Heart left ventricle (tissue), 16 donors: Measurements from ENCODE around the gene PRR7. TPM values are rescaled to one million over a fixed set of nuclear protein-coding genes. Genes with fewer than 3 reads are reported as not detected.

Source experiments
- ATAC-seq, 4 donors: fragments of 200-7000 bp; cut with Tn5 transposase; one replicate each; pipeline ENCODE4 v1.9.1; 2020 to 2022; ENCODE audit warnings: moderate library complexity in 4 of 4, mild to moderate bottlenecking in 3 of 4, moderate number of reproducible peaks in 1 of 4
- DNase-seq, 5 donors: peaks; one replicate each; pipeline ENCODE4 v3.0.0-alpha.2; 2020
- H3K27ac ChIP-seq, 12 donors: fragments of 200-600 bp; sonication (generic) in 4 of 12; one replicate each; pipeline versions ENCODE4 v1.5.0 to v1.8.0; 2016 to 2022; ENCODE audit warnings: mild to moderate bottlenecking in 2 of 12
- H3K27me3 ChIP-seq, 9 donors: fragments of 200-600 bp; sonication (generic) in 2 of 9; one replicate each; pipeline versions ENCODE4 v1.5.1 to v1.8.0; 2016 to 2022; ENCODE audit warnings: mild to moderate bottlenecking in 3 of 9
- H3K36me3 ChIP-seq, 9 donors: fragments of 200-600 bp; sonication (generic) in 2 of 9; one replicate each; pipeline versions ENCODE4 v1.5.0 to v1.8.0; 2018 to 2022; ENCODE audit warnings: mild to moderate bottlenecking in 2 of 9
- H3K4me1 ChIP-seq, 12 donors: fragments of 200-600 bp; sonication (generic) in 4 of 12; one replicate each; pipeline versions ENCODE4 v1.5.0 to v1.8.0; 2016 to 2022; ENCODE audit warnings: mild to moderate bottlenecking in 3 of 12
- H3K4me3 ChIP-seq, 12 donors: fragments of 200-600 bp; sonication (generic) in 4 of 12; one replicate each; pipeline versions ENCODE4 v1.5.0 to v1.8.0; 2017 to 2022; ENCODE audit warnings: mild to moderate bottlenecking in 9 of 12, moderate library complexity in 4 of 12
- H3K9me3 ChIP-seq, 12 donors: fragments of 200-600 bp; sonication (generic) in 4 of 12; one replicate each; pipeline versions ENCODE4 v1.5.0 to v1.8.0; 2016 to 2022; ENCODE audit warnings: mild to moderate bottlenecking in 1 of 12
- CTCF ChIP-seq, 12 donors: fragments of 200-600 bp; sonication (generic) in 4 of 12; IDR thresholded peaks; one replicate each; pipeline versions ENCODE4 v1.5.0 to v1.8.0; 2018 to 2022; ENCODE audit warnings: antibody characterized with exemption in 12 of 12, mild to moderate bottlenecking in 5 of 12
- POLR2A ChIP-seq, 2 donors: fragments of 450-650 bp; IDR thresholded peaks; one replicate each; pipeline ENCODE4 v1.6.1; 2017; ENCODE audit warnings: antibody characterized with exemption in 2 of 2, mild to moderate bottlenecking in 2 of 2, moderate library complexity in 2 of 2
- WGBS, 4 donors: extraction: QIAGEN DNeasy Blood & Tissue Kit in 2 of 4; methylation state at CpG; one replicate each; pipeline versions ENCODE4 v1.1.5 to v1.1.7; 2013 to 2018; 5-methylcytosine and 5-hydroxymethylcytosine counted together
- intact Hi-C, 10 donors: fragments of 100-400 bp; cut with DNase I; formaldehyde crosslinking; loops; one replicate each; pipeline versions ENCODE4 v1.11.1 to v1.14.2; 2022
- polyA plus RNA-seq, 2 donors: library from polyadenylated mRNA; stranded (reverse); fragments of 200-250 nt; gene quantifications; one replicate each; pipeline ENCODE4 v1.2.3, GENCODE V29; 2013
- total RNA-seq, 9 donors: library from RNA; depleted of rRNA in 2 of 9; stranded (reverse); fragments of >200 nt in 2 of 9; fragmentation: NEBNext Ultra II Directional in 3 of 9; extraction: Animal tissue kit (Norgen Biotek cat#: 25700) in 3 of 9; gene quantifications; one replicate each; pipeline versions ENCODE4 v1.1.0 to v1.2.4, GENCODE V29; 2016 to 2023
- donor health status: ischemic (EF 13 %, LVEDD 7.1; RV severe dilation, severe dysfunction).
- donor health status: healthy with polysubstance abuse.
- donor health status: DM: no; HTN: yes; CAD: no.
- donor health status: DM: no; HTN: no; CAD: no.
- donor health status: ischemic (EF 25% LVEDD 6.9; RV normal size, moderate dysfunction).
- donor health status: ischemic (EF 25% LVEDD 5.7; RV mildly dilated, moderate dysfunction).
- donor health status: healthy.
- donor health status: DM: yes; HTN: yes; CAD: no.
- donor health status: ischemic (EF 35%, LVEDD 5.7; RV mildly dilated, moderate dysfunction).
- donor health status: nonischemic (EF 11% LVEDD 7.7; RV severe dilation, severe dysfunction).
- donor health status: DM: yes; HTN: yes; CAD: no.
- donor health status: PGD.
- donor health status: ischemic (EF 29% LVEDD 5.4; RV normal size, mild dysfunction).
- donor health status: nonischemic (EF 23%, LVEDD 6.1; RV moderate dilation, normal function).

The PRR7 gene
- total and polyA plus RNA-seq, 11 donors, result 0.82 to 5.0 (median 1.5) TPM

DNA sequence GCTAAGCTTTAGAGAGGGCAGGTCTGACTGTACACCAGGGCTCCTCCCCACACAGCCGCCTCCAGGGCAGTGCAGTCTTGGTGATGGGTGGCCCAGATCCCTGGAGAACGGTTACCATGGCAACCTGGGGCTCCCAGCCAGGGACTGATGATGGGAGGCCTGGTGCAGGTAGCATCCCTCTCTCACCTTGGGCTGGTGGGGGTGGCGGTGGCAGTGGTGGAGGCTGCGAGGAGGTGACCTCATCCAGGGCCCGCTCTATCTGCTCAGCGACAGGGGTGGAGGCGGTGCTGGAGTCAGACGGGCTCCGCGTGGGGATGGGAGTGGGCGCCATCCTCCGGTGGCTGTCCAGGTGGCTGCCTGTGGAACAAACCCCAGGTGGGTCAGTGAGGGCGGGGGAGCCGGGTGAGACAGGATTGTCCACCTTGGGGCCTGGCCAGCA lies 12.3 kb downstream of the PRR7 start:
- Histone ChIP-seq H3K4me3 (no peak overlapping the region), H3K27me3 (no peaks in the 10 kb centered on the region), H3K4me1 (peaks cover 0 to 54% (median 31%) of the 10 kb centered on the region in 12 donors), H3K9me3 (no peaks in the 10 kb centered on the region), H3K27ac (no peak overlapping the region), H3K36me3 (peaks cover 0 to 25% (median 11%) of the 10 kb centered on the region in 9 donors)
- intact Hi-C loops, result loop anchor here in 7 of 10 donors (5.0 to 10.0 kb wide), 3 partner anchors 38 to 144 kb away; partner anchors contain the start of genes MXD3 (in 5 of the 7) and PDLIM7 (in 3 of the 7)
- TF ChIP-seq CTCF (IDR thresholded peaks at IDR 0.05) (no peak), POLR2A (IDR thresholded peaks at IDR 0.05) (no peak)
- ATAC-seq (no peak), DNase-seq (peak in 2 of 5 donors; percentile 24 to 54)
- WGBS, 4 donors, result 89 to 97% (median 90%) methylated on average over 4 to 14 of the region's 14 CpGs

DNA sequence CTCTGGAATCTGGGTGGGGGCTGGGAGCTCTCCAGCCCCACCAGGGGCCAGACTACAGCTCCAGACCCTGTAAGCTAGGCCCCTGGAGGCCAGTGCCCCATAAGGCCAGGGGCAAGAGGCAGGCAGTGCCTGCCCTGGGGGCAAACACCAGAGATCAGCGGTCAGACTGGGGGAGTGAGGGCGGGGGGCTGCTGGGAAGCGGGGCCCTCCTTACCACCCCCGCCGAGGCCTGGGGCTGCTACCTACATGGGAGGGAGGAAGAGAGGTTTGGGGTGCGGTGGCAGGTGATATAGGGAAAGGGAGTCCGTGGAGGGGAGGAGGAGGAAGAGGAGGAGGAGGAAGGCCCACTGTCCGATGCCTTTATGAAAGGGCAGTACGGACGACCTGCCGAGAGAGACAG lies 12.7 kb downstream of the PRR7 start:
- Histone ChIP-seq H3K9me3 (no peaks in the 10 kb centered on the region), H3K4me1 (peaks cover 0 to 50% (median 27%) of the 10 kb centered on the region in 12 donors), H3K36me3 (peaks cover 0 to 25% (median 11%) of the 10 kb centered on the region in 9 donors), H3K27ac (no peak overlapping the region), H3K4me3 (no peak overlapping the region), H3K27me3 (no peaks in the 10 kb centered on the region)
- 89 to 95% (median 92%) methylated on average over 10 to 11 of the region's 11 CpGs for WGBS, 4 donors
- intact Hi-C loops, result loop anchor here in 7 of 10 donors (5.0 to 10.0 kb wide), 3 partner anchors 38 to 145 kb away; partner anchors contain the start of genes MXD3 (in 5 of the 7) and PDLIM7 (in 3 of the 7)
- DNase-seq (peak in 1 of 5 donors; percentile 49), ATAC-seq (no peak)
- no peak for TF ChIP-seq POLR2A (IDR thresholded peaks at IDR 0.05)
- no peak for TF ChIP-seq CTCF (IDR thresholded peaks at IDR 0.05)

DNA sequence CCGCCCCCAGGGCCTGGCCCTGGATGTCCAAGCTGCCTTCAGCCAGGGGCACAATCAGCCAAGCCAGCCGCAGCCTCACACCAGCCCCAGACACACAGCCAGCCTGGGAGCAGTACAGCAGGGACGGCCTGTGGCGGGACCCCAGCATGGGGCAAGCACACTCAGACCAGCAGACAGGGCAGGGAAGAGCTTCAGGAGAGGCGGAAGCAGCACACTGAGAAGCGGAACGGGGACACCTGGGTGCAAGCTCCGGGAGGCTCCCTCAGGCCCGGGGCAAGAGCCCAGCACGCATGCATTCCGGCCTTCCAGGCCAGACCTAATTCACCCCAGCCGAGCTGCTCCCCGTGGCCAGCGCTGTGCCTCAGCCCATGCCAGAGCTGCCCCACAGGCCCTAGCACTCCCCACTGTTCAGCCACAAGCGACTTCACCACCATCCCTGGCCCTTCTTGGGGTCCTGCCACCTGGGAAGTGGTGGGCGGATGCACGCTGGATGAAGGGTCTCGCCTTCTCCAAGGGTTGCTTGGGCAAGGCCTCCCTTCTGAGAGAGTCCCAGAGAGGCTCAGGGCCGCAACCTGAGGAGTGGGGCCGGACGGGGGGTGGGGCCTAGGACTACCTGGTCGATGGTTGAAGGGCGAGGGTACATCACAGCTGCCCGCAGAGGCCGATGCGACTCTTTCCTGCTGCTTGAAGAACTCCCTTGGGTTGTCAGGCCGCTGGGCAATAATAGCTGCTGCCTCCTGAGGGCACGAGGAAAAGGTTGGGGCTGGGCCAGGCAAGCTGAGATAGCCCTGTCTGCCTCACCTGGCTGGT lies 13.4 kb downstream of the PRR7 start:
- peaks cover 0 to 47% (median 24%) of the 10 kb centered on the region in 12 donors for H3K4me1 ChIP-seq
- no peaks in the 10 kb centered on the region for H3K27me3 ChIP-seq
- TF ChIP-seq POLR2A (IDR thresholded peaks at IDR 0.05), result no peak
- no peak for TF ChIP-seq CTCF (IDR thresholded peaks at IDR 0.05)
- ATAC-seq (no peak), DNase-seq (peak in 1 of 5 donors; percentile 33)
- H3K36me3 ChIP-seq, result peaks cover 0 to 27% (median 11%) of the 10 kb centered on the region in 9 donors
- WGBS, 4 donors, result 92 to 95% (median 94%) methylated on average over 15 to 28 of the region's 28 CpGs
- H3K4me3 ChIP-seq, result no peak overlapping the region
- intact Hi-C loops, result loop anchor here in 7 of 10 donors (5.0 to 10.0 kb wide), 3 partner anchors 37 to 145 kb away; partner anchors contain the start of genes MXD3 (in 5 of the 7) and PDLIM7 (in 3 of the 7)
- H3K9me3 ChIP-seq, result peaks cover 0 to 2% (median 0%) of the 10 kb centered on the region in 12 donors
- H3K27ac ChIP-seq, result no peak overlapping the region
